SK-N-SH treated with all-trans-retinoic acid at 6 μM for 48 hours (cell line): ENCODE measurements around the gene ACSM2A.
"Not testable (repeated sequence)": the region's sequence is repeated elsewhere in the genome, so short reads cannot be mapped to it uniquely, and the experiment has no call there.

ENCODE experiments used
- ARNTL ChIP-seq: fragments of 450-650 bp; formaldehyde crosslinking; IDR thresholded peaks from 2 replicates; pipeline ENCODE4 v1.5.0; 2020; ENCODE audit warnings: low read depth, mild to moderate bottlenecking, moderate library complexity, borderline replicate concordance
- CSDC2 ChIP-seq: fragments of 250-450 bp; sonication (Bioruptor Pico); IDR thresholded peaks from 2 replicates; pipeline ENCODE4 v1.5.0; 2020; ENCODE audit warnings: mild to moderate bottlenecking, moderate library complexity
- RARB ChIP-seq: fragments of 250-450 bp; sonication (Bioruptor Pico); IDR thresholded peaks from 2 replicates; pipeline ENCODE4 v1.8.0; 2021; ENCODE audit warnings: mild to moderate bottlenecking, moderate library complexity
- ZFP30 ChIP-seq: fragments of 450-650 bp; formaldehyde crosslinking; IDR thresholded peaks from 2 replicates; pipeline ENCODE4 v1.5.0; 2022; ENCODE audit warnings: mild to moderate bottlenecking, moderate library complexity
- ZNF8 ChIP-seq: fragments of 450-650 bp; formaldehyde crosslinking; IDR thresholded peaks from 2 replicates; pipeline ENCODE4 v1.5.0; 2020; ENCODE audit warnings: mild to moderate bottlenecking, moderate library complexity
- TF ChIP-seq, protein P1 (sequence below): fragments of 250-450 bp; sonication (Bioruptor Pico); IDR thresholded peaks from 2 replicates; pipeline ENCODE4 v1.8.0; 2021; ENCODE audit warnings: low read depth, mild to moderate bottlenecking, moderate library complexity, borderline replicate concordance

DNA sequence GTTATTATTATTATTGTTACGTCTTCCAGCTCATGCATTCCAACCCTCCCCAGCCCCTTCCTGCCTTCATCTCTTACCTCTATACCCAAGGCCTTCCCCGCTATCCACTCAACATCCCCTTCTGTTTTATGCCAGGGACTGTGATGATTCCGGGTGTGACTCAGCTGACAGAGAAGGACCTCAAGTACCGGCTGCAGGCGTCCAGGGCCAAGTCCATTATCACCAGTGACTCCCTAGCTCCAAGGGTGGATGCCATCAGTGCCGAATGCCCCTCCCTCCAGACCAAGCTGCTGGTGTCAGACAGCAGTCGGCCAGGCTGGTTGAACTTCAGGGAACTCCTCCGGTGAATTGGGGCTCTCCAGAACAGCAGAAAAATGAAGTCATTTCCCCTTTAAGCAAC is 32.2 kb upstream of the ACSM2A start:
- TF ChIP-seq ZNF8; CSDC2 (CRISPR knock-in tag); ZFP30; RARB; ARNTL (CRISPR knock-in tag): not testable (repeated sequence)
- TF ChIP-seq, protein P1, sequence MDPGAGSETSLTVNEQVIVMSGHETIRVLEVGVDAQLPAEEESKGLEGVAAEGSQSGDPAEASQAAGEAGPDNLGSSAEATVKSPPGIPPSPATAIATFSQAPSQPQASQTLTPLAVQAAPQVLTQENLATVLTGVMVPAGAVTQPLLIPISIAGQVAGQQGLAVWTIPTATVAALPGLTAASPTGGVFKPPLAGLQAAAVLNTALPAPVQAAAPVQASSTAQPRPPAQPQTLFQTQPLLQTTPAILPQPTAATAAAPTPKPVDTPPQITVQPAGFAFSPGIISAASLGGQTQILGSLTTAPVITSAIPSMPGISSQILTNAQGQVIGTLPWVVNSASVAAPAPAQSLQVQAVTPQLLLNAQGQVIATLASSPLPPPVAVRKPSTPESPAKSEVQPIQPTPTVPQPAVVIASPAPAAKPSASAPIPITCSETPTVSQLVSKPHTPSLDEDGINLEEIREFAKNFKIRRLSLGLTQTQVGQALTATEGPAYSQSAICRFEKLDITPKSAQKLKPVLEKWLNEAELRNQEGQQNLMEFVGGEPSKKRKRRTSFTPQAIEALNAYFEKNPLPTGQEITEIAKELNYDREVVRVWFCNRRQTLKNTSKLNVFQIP (CRISPR knock-in tag): not testable (repeated sequence)
